Activated naive CD4-positive, alpha-beta T cell treated with anti-CD3 and anti-CD28 coated beads, Interleukin-2, amount 10 ng/mL, durations not matched to agents 7 days and 5 days (primary cell): Measurements from ENCODE around the gene CAPZB.

Source experiments
- CTCF ChIA-PET: fragments of 350-600 bp; sonication (Branson Sonifier 250); formaldehyde crosslinking; loops from one replicate; lab custom pipeline; 2021; ENCODE audit warnings: antibody characterized with exemption; lab: Charles Lee
- DNase-seq: peaks from one replicate; pipeline ENCODE4 v3.0.0-alpha.2; 2020
- H3K27ac Mint-ChIP-seq: one replicate; pipeline ENCODE4 v1.8.0; 2021; ENCODE audit warnings: mild to moderate bottlenecking, moderate library complexity, mixed read lengths
- H3K27me3 Mint-ChIP-seq: one replicate; pipeline ENCODE4 v1.8.0; 2021; ENCODE audit warnings: mild to moderate bottlenecking, mixed read lengths
- H3K36me3 Mint-ChIP-seq: one replicate; pipeline ENCODE4 v1.8.0; 2021; ENCODE audit warnings: mixed read lengths
- H3K4me1 Mint-ChIP-seq: one replicate; pipeline ENCODE4 v1.8.0; 2021; ENCODE audit warnings: mixed read lengths
- H3K4me3 Mint-ChIP-seq: one replicate; pipeline ENCODE4 v1.8.0; 2021; ENCODE audit warnings: mild to moderate bottlenecking, moderate library complexity, mixed read lengths
- H3K9me3 Mint-ChIP-seq: one replicate; pipeline ENCODE4 v1.8.0; 2021; ENCODE audit warnings: mixed read lengths

Gene CAPZB

GRCh38 chr1:19488136-19488535 is 2.8 kb upstream of the CAPZB start:
- DNase-seq: no peak
- CTCF ChIA-PET: interaction anchor here (0.7 to 2.9 kb wide), 15 partner anchors 8 to 166 kb away, joined by 3 to 25 read pairs (median 5); no protein-coding TSS in a partner anchor
- peaks cover 5% of the 10 kb centered on the region for H3K27me3 Mint-ChIP-seq
- H3K36me3 Mint-ChIP-seq: peaks cover 17% of the 10 kb centered on the region
- no peaks in the 10 kb centered on the region for H3K9me3 Mint-ChIP-seq
- no peak overlapping the region for H3K27ac Mint-ChIP-seq
- no peak overlapping the region for H3K4me3 Mint-ChIP-seq
- H3K4me1 Mint-ChIP-seq: peaks cover 37% of the 10 kb centered on the region

- Mint-ChIP-seq H3K36me3 (peaks cover 37% of the 10 kb centered on the region), H3K27ac (peak overlapping the region; percentile 95), H3K4me3 (peak overlapping the region; percentile 93), H3K9me3 (no peaks in the 10 kb centered on the region), H3K27me3 (no peaks in the 10 kb centered on the region), H3K4me1 (peaks cover 63% of the 10 kb centered on the region)
- DNase-seq: no peak
- CTCF ChIA-PET: no interaction called here
Measured at GRCh38 chr1:19484798-19485361, 459 bp downstream of the CAPZB start.

GRCh38 chr1:19484338-19484797 is 971 bp downstream of the CAPZB start:
- peaks cover 68% of the 10 kb centered on the region for H3K4me1 Mint-ChIP-seq
- peak overlapping the region; percentile 95 for H3K27ac Mint-ChIP-seq
- H3K9me3 Mint-ChIP-seq: no peaks in the 10 kb centered on the region
- CTCF ChIA-PET: interaction anchor here (1.2 kb wide), 1 partner anchor 39 kb away, joined by 5 read pairs; no protein-coding TSS in a partner anchor
- H3K4me3 Mint-ChIP-seq: peak overlapping the region; percentile 93
- peak; percentile 54 for DNase-seq
- H3K27me3 Mint-ChIP-seq: no peaks in the 10 kb centered on the region
- peaks cover 42% of the 10 kb centered on the region for H3K36me3 Mint-ChIP-seq

- no peaks in the 10 kb centered on the region for H3K27me3 Mint-ChIP-seq
- H3K4me3 Mint-ChIP-seq: peak overlapping the region; percentile 93
- no peaks in the 10 kb centered on the region for H3K9me3 Mint-ChIP-seq
- peak overlapping the region; percentile 95 for H3K27ac Mint-ChIP-seq
- CTCF ChIA-PET: interaction anchor here (1.2 to 1.3 kb wide), 2 partner anchors 38 to 93 kb away, joined by 4 to 5 read pairs; no protein-coding TSS in a partner anchor
- no peak for DNase-seq
- peaks cover 43% of the 10 kb centered on the region for H3K36me3 Mint-ChIP-seq
- peaks cover 74% of the 10 kb centered on the region for H3K4me1 Mint-ChIP-seq
Measured at GRCh38 chr1:19483691-19484090, 1.6 kb downstream of the CAPZB start.

- Mint-ChIP-seq H3K9me3 (no peaks in the 10 kb centered on the region), H3K4me1 (peaks cover 74% of the 10 kb centered on the region)
- DNase-seq: peak; percentile 57
Measured at GRCh38 chr1:19483261-19483660, 2.1 kb downstream of the CAPZB start.

GRCh38 chr1:19481826-19482398 is 3.4 kb downstream of the CAPZB start:
- Mint-ChIP-seq H3K27me3 (no peaks in the 10 kb centered on the region), H3K9me3 (no peaks in the 10 kb centered on the region), H3K4me1 (peaks cover 78% of the 10 kb centered on the region), H3K36me3 (peaks cover 55% of the 10 kb centered on the region), H3K4me3 (peak overlapping the region; percentile 93), H3K27ac (peak overlapping the region; percentile 58)
- CTCF ChIA-PET: interaction anchor here (0.9 to 2.8 kb wide), 3 partner anchors 10 to 139 kb away, joined by 3 to 8 read pairs (median 7); no protein-coding TSS in a partner anchor
- DNase-seq: no peak

More at GRCh38 chr1:19483261-19483660, 2.1 kb downstream of the CAPZB start:
- Mint-ChIP-seq H3K36me3 (peaks cover 46% of the 10 kb centered on the region), H3K27ac (peak overlapping the region; percentile 95), H3K4me3 (peak overlapping the region; percentile 93), H3K27me3 (no peaks in the 10 kb centered on the region)
- CTCF ChIA-PET: interaction anchor here (1.2 to 1.3 kb wide), 2 partner anchors 38 to 92 kb away, joined by 4 to 5 read pairs; no protein-coding TSS in a partner anchor

GRCh38 chr1:19480282-19480681 is 5.1 kb downstream of the CAPZB start:
- Mint-ChIP-seq H3K4me1 (peaks cover 88% of the 10 kb centered on the region), H3K36me3 (peaks cover 59% of the 10 kb centered on the region), H3K27me3 (no peaks in the 10 kb centered on the region), H3K9me3 (no peaks in the 10 kb centered on the region), H3K4me3 (no peak overlapping the region), H3K27ac (peak overlapping the region; percentile 96)
- DNase-seq: no peak
- CTCF ChIA-PET: interaction anchor here (1.6 to 2.8 kb wide), 3 partner anchors 8 to 103 kb away, joined by 3 to 8 read pairs (median 7); no protein-coding TSS in a partner anchor

GRCh38 chr1:19479351-19480120 is 5.8 kb downstream of the CAPZB start:
- DNase-seq: no peak
- Mint-ChIP-seq H3K36me3 (peaks cover 64% of the 10 kb centered on the region), H3K4me1 (peaks cover 95% of the 10 kb centered on the region), H3K4me3 (peak overlapping the region; percentile 32), H3K9me3 (no peaks in the 10 kb centered on the region), H3K27me3 (no peaks in the 10 kb centered on the region), H3K27ac (peak overlapping the region; percentile 96)
- CTCF ChIA-PET: interaction anchor here (1.6 to 3.6 kb wide), 2 partner anchors 11 to 103 kb away, joined by 3 to 16 read pairs; no protein-coding TSS in a partner anchor

GRCh38 chr1:19478322-19478721 is 7.0 kb downstream of the CAPZB start:
- Mint-ChIP-seq H3K27me3 (no peaks in the 10 kb centered on the region), H3K4me1 (peaks cover 100% of the 10 kb centered on the region), H3K36me3 (peaks cover 69% of the 10 kb centered on the region), H3K27ac (peak overlapping the region; percentile 96), H3K9me3 (no peaks in the 10 kb centered on the region), H3K4me3 (peak overlapping the region; percentile 76)
- no peak for DNase-seq
- CTCF ChIA-PET: interaction anchor here (0.5 to 3.6 kb wide), 5 partner anchors 9 to 104 kb away, joined by 3 to 16 read pairs (median 5); no protein-coding TSS in a partner anchor

GRCh38 chr1:19477284-19478249 is 7.8 kb downstream of the CAPZB start:
- Mint-ChIP-seq H3K27ac (peak overlapping the region; percentile 96), H3K36me3 (peaks cover 67% of the 10 kb centered on the region), H3K4me3 (peak overlapping the region; percentile 76), H3K9me3 (no peaks in the 10 kb centered on the region), H3K4me1 (peaks cover 98% of the 10 kb centered on the region), H3K27me3 (no peaks in the 10 kb centered on the region)
- peak; percentile 58 for DNase-seq
- CTCF ChIA-PET: interaction anchor here (0.9 to 3.6 kb wide), 7 partner anchors 9 to 171 kb away, joined by 3 to 16 read pairs (median 5); no protein-coding TSS in a partner anchor

GRCh38 chr1:19476450-19477190 is 8.7 kb downstream of the CAPZB start:
- peaks cover 66% of the 10 kb centered on the region for H3K36me3 Mint-ChIP-seq
- DNase-seq: peak; percentile 50
- H3K4me1 Mint-ChIP-seq: peaks cover 98% of the 10 kb centered on the region
- peak overlapping the region; percentile 96 for H3K27ac Mint-ChIP-seq
- CTCF ChIA-PET: interaction anchor here (0.6 to 3.6 kb wide), 5 partner anchors 8 to 172 kb away, joined by 3 to 16 read pairs (median 6); no protein-coding TSS in a partner anchor
- H3K9me3 Mint-ChIP-seq: no peaks in the 10 kb centered on the region
- H3K4me3 Mint-ChIP-seq: peak overlapping the region; percentile 76
- H3K27me3 Mint-ChIP-seq: no peaks in the 10 kb centered on the region

GRCh38 chr1:19475296-19475695 is 10.0 kb downstream of the CAPZB start:
- Mint-ChIP-seq H3K4me3 (no peak overlapping the region), H3K36me3 (peaks cover 72% of the 10 kb centered on the region)

More at GRCh38 chr1:19475296-19475695, 10.0 kb downstream of the CAPZB start:
- no peaks in the 10 kb centered on the region for H3K27me3 Mint-ChIP-seq
- peak overlapping the region; percentile 75 for H3K27ac Mint-ChIP-seq
- no peak for DNase-seq
- CTCF ChIA-PET: no interaction called here
- no peaks in the 10 kb centered on the region for H3K9me3 Mint-ChIP-seq
- peaks cover 97% of the 10 kb centered on the region for H3K4me1 Mint-ChIP-seq
